Activated T-helper 1 cell treated with anti-CD3 and anti-CD28 coated beads, Interleukin-12 subunit alpha, Interleukin-12 subunit beta, Interleukin-2, Interleukin-4 antibody, amounts not matched to agents 30 ng/mL and 10 ng/mL and 1 ng/mL, durations not matched to agents 14 hours and 24 hours and 36 hours (primary cell): ENCODE measurements around the gene PHF1. TPM values are rescaled to one million over a fixed set of nuclear protein-coding genes. Genes with fewer than 3 reads are reported as not detected.

Experiments
- DNase-seq: peaks from one replicate; pipeline ENCODE4 v3.0.0; 2021; ENCODE audit warnings: low spot score
- H3K27ac Mint-ChIP-seq: one replicate; pipeline ENCODE4 v1.8.0; 2021; ENCODE audit warnings: mild to moderate bottlenecking, mixed read lengths
- H3K27me3 Mint-ChIP-seq: one replicate; pipeline ENCODE4 v1.8.0; 2022; ENCODE audit warnings: mild to moderate bottlenecking, moderate library complexity, mixed read lengths; ENCODE audit not compliant: insufficient read depth
- H3K36me3 Mint-ChIP-seq: one replicate; pipeline ENCODE4 v1.8.0; 2021; ENCODE audit warnings: low read depth, mixed read lengths
- H3K4me1 Mint-ChIP-seq: one replicate; pipeline ENCODE4 v1.8.0; 2021; ENCODE audit warnings: low read depth, mixed read lengths
- H3K4me3 Mint-ChIP-seq: one replicate; pipeline ENCODE4 v1.8.0; 2021; ENCODE audit warnings: mild to moderate bottlenecking, moderate library complexity, mixed read lengths
- H3K9me3 Mint-ChIP-seq: one replicate; pipeline ENCODE4 v1.8.0; 2021; ENCODE audit warnings: mixed read lengths
- intact Hi-C: fragments of 100-400 bp; cut with micrococcal nuclease; formaldehyde crosslinking; loops from one replicate; pipeline ENCODE4 v1.15.1; 2024
- total RNA-seq: library from RNA; stranded (reverse); gene quantifications from 2 replicates; pipeline ENCODE4 v1.2.3, GENCODE V29; 2022

PHF1 gene
- total RNA-seq, 1 donor from 2014 or later, result 38.8 TPM

DNA sequence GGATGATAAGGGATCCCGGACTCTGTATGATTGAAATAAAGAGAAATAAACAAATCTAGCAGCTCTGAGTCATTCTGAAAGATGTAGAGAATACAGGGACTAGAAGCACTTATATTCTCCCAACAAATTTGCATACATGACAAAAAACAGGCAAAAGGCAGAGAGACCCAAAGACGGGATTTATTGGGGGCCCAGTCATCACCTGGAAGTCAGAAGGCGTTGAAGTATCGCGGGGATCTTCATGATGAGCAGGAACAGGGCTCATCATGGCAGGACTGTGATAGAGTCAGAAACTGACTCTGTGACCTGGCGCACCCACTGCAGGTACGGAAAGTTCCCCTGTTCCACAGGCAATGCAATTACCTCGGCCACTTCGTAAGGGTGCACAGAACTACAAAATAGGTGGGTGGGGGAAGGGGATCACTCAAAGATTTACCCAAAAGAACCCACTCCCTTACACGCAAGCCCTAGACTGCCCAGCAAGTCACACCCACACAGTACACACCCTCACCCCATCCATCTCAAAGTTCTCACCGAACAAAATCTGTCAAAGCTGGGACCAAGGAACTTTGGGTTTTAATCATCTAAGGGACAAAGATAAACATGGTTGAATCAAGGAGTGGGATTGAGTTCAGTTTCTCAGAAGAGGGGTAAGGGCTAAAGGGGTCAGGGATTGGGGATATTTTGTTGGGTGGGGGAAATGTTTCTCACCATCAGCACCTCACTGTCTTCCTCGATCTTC lies 5.7 kb downstream of the PHF1 start:
- peaks cover 76% of the 10 kb centered on the region for H3K4me1 Mint-ChIP-seq
- H3K27ac Mint-ChIP-seq, result peak overlapping the region; percentile 96
- DNase-seq, result no peak
- peaks cover 29% of the 10 kb centered on the region for H3K36me3 Mint-ChIP-seq
- no peaks in the 10 kb centered on the region for H3K27me3 Mint-ChIP-seq
- H3K4me3 Mint-ChIP-seq, result peak overlapping the region; percentile 95
- H3K9me3 Mint-ChIP-seq, result no peaks in the 10 kb centered on the region
- intact Hi-C loops, result loop anchor here (2.0 to 10.0 kb wide), 5 partner anchors 14 to 1242 kb away; partner anchors contain the start of genes AGPAT1, BRD2, LEMD2 and PSMB8

DNA sequence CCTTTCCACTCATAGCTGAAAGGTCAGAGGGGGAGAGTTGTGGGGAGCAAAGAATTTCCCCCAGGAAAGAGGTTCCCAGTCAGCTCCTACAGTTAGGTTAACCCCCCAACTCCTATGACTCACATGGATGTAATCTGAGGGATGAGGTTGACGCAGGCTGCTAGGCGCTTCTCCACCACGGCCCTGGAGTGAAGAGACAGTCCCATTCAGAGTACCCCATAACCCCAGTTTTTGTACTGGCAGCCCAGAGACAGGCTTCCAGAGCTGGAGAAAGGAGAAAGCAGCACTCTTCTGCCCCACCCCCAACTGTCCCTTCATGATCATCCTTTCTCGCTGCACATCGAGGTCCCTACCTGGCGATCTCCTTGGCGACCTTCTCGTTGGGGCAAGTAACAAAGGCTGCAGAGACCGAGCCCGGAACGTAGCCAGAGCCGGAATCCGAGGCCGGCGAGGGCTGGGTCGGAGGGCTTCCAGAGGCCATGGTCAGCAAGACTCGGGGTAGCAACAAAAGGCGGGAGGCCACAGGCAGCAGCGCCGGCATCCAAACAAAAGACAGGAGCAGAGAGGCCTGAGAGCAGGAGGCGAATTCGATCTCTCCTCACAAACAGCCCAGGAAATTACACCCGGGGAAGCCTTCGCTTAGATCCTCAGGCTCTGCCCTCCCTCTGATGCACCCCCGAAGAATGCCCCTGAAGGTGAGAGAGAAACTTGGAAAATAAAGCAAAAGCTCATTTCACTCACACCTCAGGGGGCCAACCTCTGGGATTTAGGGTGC lies 6.5 kb downstream of the PHF1 start:
- intact Hi-C loops, result loop anchor here (2.0 to 10.0 kb wide), 5 partner anchors 13 to 1243 kb away; partner anchors contain the start of genes AGPAT1, BRD2, LEMD2 and PSMB8
- H3K4me1 Mint-ChIP-seq, result peaks cover 73% of the 10 kb centered on the region
- H3K4me3 Mint-ChIP-seq, result peak overlapping the region; percentile 95

DNA sequence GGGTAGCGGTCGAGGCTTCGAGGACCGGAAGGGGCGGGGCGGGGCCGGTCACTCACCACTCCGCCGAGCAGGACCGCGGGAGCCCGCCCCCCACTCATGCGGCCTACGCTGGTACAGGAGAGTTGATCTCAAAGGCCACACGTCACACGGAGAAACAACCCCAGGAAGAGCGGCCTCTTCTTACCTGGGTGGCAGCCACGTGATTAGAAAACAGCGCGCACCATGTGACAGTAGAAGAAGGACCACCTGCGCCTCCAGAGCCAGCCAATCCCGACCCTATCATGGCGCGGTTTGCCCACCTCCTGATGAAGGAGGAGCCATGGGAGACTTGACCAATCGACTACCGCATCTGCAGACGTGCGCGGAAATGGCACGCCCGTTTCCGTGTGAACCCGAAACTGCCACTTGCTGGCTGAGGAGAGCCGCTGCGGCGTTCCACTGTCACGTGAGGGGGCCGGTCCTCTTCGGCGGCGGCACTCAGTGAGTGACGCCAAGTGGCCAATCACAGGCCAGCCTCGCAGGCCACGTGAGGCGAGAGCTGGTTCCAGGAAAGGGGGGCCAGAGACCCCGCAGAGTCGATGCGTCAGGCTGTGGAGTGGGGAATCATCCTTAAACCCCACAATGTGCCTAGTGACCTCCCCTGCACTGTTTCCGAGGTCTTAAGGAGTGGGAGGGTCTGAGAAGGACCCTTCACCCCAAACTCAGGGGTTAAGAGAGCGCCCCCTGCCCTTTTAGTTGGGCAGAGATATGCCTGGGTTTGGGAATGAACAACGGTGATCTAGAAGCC lies 7.3 kb downstream of the PHF1 start, which contains the start of gene CUTA:
Gene CUTA, minus strand, starts transcription at position 205 of the 787 bp plus-strand sequence. Its CDS starts 107 bp downstream, at position 98.
- Mint-ChIP-seq H3K27ac (peak within 1 kb of the TSS; percentile 96), H3K9me3 (no peaks in the 10 kb centered on the region), H3K27me3 (no peaks in the 10 kb centered on the region), H3K4me1 (peaks cover 70% of the 10 kb centered on the region), H3K36me3 (peaks cover 29% of the 10 kb centered on the region), H3K4me3 (peak within 1 kb of the TSS; percentile 95)
- intact Hi-C loops, result loop anchor here (1.0 to 10.0 kb wide), 12 partner anchors 8 to 1797 kb away; partner anchors contain the start of genes AGPAT1, BRD2, KIFC1 and LEMD2
- peak; percentile 98 for DNase-seq

More for the DNA sequence above, 6.5 kb downstream of the PHF1 start:
- Mint-ChIP-seq H3K36me3 (peaks cover 29% of the 10 kb centered on the region), H3K27ac (peak overlapping the region; percentile 96), H3K9me3 (no peaks in the 10 kb centered on the region), H3K27me3 (no peaks in the 10 kb centered on the region)
- no peak for DNase-seq

DNA sequence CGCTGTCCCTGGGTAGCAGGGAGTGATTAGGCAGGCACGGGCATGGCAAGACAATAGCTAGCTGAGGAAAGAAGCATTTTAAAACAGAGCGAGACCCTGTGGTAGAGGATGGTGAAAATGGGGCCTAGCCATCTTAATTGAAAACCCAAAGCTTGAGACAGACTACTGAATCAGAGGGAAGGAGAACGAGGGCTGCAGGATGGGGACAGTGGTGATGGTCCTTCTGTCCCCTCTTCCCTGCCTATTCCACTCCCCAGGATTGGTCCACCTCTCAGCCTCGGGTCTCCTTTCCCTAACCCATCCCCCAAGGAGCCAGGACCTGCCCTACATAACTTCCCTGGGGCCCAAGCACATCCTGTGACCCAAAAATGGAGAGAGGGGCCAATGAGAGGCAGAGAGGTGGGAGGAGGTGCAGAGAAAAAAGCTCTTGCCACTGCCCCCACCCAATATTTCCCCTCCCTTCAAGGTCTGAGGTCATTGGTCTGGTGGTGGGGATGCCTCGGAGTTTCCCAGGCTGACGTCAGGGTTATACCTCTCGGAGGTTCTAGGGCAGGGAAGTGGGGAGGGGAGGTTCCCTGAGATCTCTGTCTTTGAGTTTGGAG lies 8.0 kb downstream of the PHF1 start:
- Mint-ChIP-seq H3K36me3 (peaks cover 31% of the 10 kb centered on the region), H3K27me3 (no peaks in the 10 kb centered on the region), H3K4me3 (peak overlapping the region; percentile 95), H3K27ac (peak overlapping the region; percentile 96), H3K4me1 (peaks cover 70% of the 10 kb centered on the region), H3K9me3 (no peaks in the 10 kb centered on the region)
- peak; percentile 71 for DNase-seq
- intact Hi-C loops, result loop anchor here (1.0 to 10.0 kb wide), 10 partner anchors 8 to 1798 kb away; partner anchors contain the start of genes AGPAT1, KIFC1, LEMD2 and PRRC2A

DNA sequence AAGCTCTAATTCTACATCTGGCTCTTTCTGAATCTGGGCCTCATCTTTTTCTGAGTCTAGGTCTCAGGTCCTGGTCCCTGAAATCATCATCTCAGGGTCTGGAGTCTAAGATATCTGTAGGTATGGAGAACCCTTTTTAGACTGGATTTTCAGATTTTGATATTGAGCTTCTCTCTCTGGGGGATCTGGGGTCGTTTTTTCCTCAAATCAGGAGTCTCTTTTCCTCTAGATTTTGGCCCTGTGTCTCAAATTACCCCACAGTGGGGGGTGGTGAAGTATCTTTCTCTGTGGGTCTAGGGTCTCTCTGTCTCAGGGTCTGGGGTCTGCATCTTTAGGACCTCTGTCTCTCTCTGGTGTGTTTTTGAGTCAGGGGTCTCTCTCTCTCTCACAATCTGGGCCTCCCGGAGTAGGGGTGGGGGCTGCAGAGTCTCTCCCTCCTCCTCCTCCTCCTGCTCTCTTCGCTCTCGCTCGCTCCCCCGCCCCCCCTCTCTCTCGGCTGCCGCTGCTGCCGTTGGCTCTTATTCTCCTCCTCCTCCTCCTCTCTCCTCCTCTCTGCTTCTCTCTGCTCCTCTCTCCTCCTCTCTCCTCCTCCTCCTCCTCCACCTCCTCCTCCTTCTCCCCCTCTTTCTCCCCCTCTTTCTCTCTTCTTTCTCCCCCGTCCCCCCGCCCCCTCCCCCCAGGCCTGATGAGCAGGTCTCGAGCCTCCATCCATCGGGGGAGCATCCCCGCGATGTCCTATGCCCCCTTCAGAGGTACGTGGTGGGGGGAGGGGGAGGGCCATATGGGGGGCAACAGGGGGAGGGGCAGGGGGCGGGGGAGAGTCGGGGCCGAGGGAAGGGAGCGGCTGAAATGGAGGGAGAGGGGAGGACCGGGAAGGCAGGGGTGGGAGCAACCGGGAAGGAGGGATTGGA lies 9.0 kb downstream of the PHF1 start, which contains the start of gene SYNGAP1:
Gene SYNGAP1, plus strand, starts transcription at position 486 of the 911 bp plus-strand sequence. Its CDS starts 200 bp downstream, at position 686.
- Mint-ChIP-seq H3K27me3 (no peaks in the 10 kb centered on the region), H3K27ac (peak within 1 kb of the TSS; percentile 96), H3K9me3 (no peaks in the 10 kb centered on the region), H3K4me3 (peak within 1 kb of the TSS; percentile 95), H3K36me3 (peaks cover 30% of the 10 kb centered on the region), H3K4me1 (peaks cover 72% of the 10 kb centered on the region)
- intact Hi-C loops, result loop anchor here (2.0 to 10.0 kb wide), 6 partner anchors 151 to 1799 kb away; partner anchors contain the start of genes AGPAT1, LEMD2, PRRC2A and PSMB8
- no peak for DNase-seq

DNA sequence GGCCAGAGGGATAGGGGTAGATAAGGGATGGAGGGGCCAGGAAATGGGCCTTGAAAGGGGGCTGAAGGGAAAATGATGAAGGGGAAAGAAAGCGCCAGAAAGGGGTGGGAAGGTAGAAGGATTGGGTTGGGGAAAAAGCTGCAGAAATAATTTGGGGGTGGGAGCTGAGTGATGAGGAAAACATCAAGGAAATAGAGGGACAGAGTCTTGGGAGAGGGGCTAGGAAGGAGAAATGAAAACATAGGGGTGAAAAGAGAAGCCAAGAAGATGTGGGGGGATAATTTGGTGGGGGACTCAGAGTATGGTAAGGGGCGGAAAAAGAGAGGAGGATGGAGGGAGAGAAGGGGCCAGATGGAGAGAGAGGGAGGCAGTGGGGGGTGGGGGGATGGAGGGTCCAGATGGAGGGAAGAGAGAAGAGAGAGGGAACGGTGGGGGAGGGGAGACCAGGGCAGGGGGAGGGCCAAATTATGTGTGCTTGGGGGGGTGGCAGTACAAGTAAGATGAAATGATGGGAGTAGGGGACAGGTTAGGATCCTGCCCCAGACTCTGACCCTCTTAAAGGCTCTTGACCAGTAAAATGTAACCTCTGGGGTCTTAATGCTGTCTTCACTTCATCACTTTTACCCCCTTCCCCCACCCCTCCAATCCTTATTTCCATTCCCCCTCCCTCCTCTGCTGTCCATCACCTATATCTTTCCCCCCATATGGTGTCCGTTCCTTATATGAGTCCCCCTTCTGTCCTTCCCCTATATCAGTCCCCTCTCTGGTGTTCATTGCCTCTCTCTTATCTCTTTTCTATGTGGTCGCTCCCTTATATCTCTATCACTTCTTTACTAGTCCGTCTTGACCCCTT lies 9.9 kb downstream of the PHF1 start:
- H3K27me3 Mint-ChIP-seq, result no peaks in the 10 kb centered on the region
- H3K4me3 Mint-ChIP-seq, result peak overlapping the region; percentile 76
- H3K36me3 Mint-ChIP-seq, result peaks cover 25% of the 10 kb centered on the region
- H3K4me1 Mint-ChIP-seq, result peaks cover 73% of the 10 kb centered on the region
- H3K27ac Mint-ChIP-seq, result peak overlapping the region; percentile 57
- DNase-seq, result no peak
- intact Hi-C loops, result no loop called here
- H3K9me3 Mint-ChIP-seq, result no peaks in the 10 kb centered on the region

DNA sequence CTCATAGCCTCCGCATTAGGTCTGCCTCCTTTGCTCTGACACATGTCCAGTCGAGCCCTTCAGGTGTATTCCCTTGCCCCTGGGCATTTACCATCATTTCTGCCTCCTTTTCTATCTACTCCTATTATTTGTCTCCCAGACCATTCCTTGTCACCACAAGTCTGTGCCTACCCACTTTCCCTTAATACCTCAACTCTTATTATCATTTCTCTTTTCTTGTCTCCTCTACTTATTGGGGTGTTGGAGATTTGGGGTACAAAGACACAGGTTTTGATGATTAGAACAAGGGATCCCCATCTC lies 10.5 kb downstream of the PHF1 start:
- DNase-seq, result no peak

DNA sequence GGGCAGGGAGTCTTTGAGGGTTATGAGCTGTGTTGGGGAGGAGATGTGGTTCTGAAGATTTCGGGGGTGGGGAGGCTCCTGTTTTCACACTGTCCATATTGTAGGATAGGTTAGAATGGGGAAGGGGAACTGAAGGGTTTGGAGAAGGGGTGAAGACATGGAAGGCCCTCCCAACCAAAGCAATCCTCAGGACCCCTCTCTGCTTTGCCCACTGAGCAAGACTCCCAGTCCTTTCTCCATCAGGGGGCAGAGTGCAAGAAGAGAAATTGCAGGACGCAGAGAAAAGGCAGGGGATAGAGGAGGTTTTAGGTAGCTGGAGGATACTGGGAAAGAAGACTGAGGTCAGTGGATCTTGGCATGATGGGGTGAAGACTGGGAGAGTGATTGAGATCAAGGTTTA lies 13.0 kb downstream of the PHF1 start:
- Mint-ChIP-seq H3K9me3 (no peaks in the 10 kb centered on the region), H3K4me1 (peaks cover 68% of the 10 kb centered on the region), H3K36me3 (peaks cover 17% of the 10 kb centered on the region), H3K27ac (peak overlapping the region; percentile 92), H3K4me3 (peak overlapping the region; percentile 89), H3K27me3 (no peaks in the 10 kb centered on the region)
- intact Hi-C loops, result loop anchor here (2.0 kb wide), 1 partner anchor 13 kb away; the partner anchor contains the start of gene PHF1
- DNase-seq, result no peak

More for the DNA sequence above, 10.5 kb downstream of the PHF1 start:
- intact Hi-C loops, result no loop called here
- Mint-ChIP-seq H3K27ac (peak overlapping the region; percentile 57), H3K9me3 (no peaks in the 10 kb centered on the region), H3K4me1 (peaks cover 71% of the 10 kb centered on the region), H3K27me3 (no peaks in the 10 kb centered on the region), H3K4me3 (peak overlapping the region; percentile 76), H3K36me3 (peaks cover 22% of the 10 kb centered on the region)

DNA sequence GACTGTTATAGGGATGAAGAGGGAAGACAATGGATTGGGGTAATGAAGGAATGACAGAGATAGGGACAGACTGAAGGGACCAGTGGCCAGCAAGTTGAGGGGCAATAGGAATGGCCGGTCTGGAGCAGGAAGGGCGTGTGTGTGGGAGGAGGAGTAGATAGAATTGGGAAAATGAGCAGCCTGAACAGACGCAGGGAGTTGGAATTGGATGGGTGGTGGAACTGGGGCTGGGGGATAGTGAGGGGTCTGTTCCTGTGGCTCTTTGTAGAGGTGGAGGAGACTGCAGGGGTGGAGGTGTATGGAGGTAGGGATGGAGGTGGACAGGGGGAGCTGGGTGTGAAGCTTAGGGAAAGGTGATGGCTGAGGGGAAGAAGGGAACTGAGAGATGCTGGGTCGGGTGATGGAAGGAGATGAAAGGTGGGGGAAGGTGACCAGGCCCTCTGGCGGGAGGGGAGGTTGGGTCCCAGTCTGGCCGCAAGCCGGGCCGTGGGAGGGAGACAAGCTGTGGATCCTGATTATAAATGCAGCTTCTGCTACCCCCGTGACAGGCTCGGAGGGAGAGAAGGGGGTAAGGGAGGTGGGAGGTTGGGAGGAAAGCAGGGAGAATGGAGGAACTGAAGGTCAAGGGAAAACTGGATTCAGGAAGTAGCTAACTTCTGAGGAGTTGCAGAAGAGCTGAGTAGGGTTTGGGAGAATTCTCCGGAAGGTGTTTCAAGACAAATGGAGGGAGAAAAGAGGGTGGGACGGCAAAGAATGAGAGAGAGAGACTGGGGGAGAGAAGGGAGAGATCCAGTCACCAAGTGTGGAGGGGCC lies 14.2 kb downstream of the PHF1 start:
- peaks cover 70% of the 10 kb centered on the region for H3K4me1 Mint-ChIP-seq
- H3K36me3 Mint-ChIP-seq, result peaks cover 17% of the 10 kb centered on the region
- intact Hi-C loops, result loop anchor here (2.0 to 5.0 kb wide), 3 partner anchors 14 to 197 kb away; partner anchors contain the start of genes ITPR3, PHF1, RPS18 and VPS52
- no peak for DNase-seq
- peak overlapping the region; percentile 89 for H3K4me3 Mint-ChIP-seq
- H3K27me3 Mint-ChIP-seq, result no peaks in the 10 kb centered on the region
- no peaks in the 10 kb centered on the region for H3K9me3 Mint-ChIP-seq
- peak overlapping the region; percentile 92 for H3K27ac Mint-ChIP-seq
